Measurements from ENCODE around the gene TARS1. TPM values are rescaled to one million over a fixed set of nuclear protein-coding genes. Genes with fewer than 3 reads are reported as not detected.
"Not testable (repeated sequence)": the region's sequence is repeated elsewhere in the genome, so short reads cannot be mapped to it uniquely, and the experiment has no call there.

TARS1 gene
- total RNA-seq, 2 donors from 2014 or later = 192 to 195 TPM

GRCh38 chr5:33504570-33504969 is 63.8 kb downstream of the TARS1 start:
- no peaks in the 10 kb centered on the region for H3K9me3 Mint-ChIP-seq
- DNase-seq (ENCODE audit: low spot score in 2 of 2) = no peak
- no peak for ATAC-seq
- peak overlapping the region in 1 of 2 donors; percentile 25 for H3K27ac Mint-ChIP-seq
- H3K36me3 Mint-ChIP-seq = no peaks in the 10 kb centered on the region

- Mint-ChIP-seq H3K36me3 (no peaks in the 10 kb centered on the region), H3K9me3 (no peaks in the 10 kb centered on the region), H3K27ac (no peak overlapping the region)
- ATAC-seq (no peak), DNase-seq (ENCODE audit: low spot score in 2 of 2) (no peak)
Observed at GRCh38 chr5:33507426-33507825, 66.7 kb downstream of the TARS1 start.

- Mint-ChIP-seq H3K9me3 (no peaks in the 10 kb centered on the region), H3K27ac (no peak overlapping the region), H3K36me3 (no peaks in the 10 kb centered on the region)
- no peak for ATAC-seq
- no peak for DNase-seq (ENCODE audit: low spot score in 2 of 2)
Observed at GRCh38 chr5:33509036-33509435, 68.3 kb downstream of the TARS1 start.

- DNase-seq (ENCODE audit: low spot score in 2 of 2) = no peak
- Mint-ChIP-seq H3K27ac (no peak overlapping the region), H3K36me3 (no peaks in the 10 kb centered on the region), H3K9me3 (peaks cover 0 to 16% of the 10 kb centered on the region in 2 donors)
- ATAC-seq = no peak
Observed at GRCh38 chr5:33513462-33514185, 72.9 kb downstream of the TARS1 start.

GRCh38 chr5:33515366-33515765 is 74.6 kb downstream of the TARS1 start:
- H3K27ac Mint-ChIP-seq; DNase-seq (ENCODE audit: low spot score in 2 of 2); ATAC-seq; H3K36me3 Mint-ChIP-seq: not testable (repeated sequence)
- peaks cover 7 to 21% of the 10 kb centered on the region in 2 donors for H3K9me3 Mint-ChIP-seq

- DNase-seq (ENCODE audit: low spot score in 2 of 2) (no peak), ATAC-seq (no peak)
- H3K36me3 Mint-ChIP-seq = peaks cover 0 to 5% of the 10 kb centered on the region in 2 donors
- peaks cover 7 to 21% of the 10 kb centered on the region in 2 donors for H3K9me3 Mint-ChIP-seq
- no peak overlapping the region for H3K27ac Mint-ChIP-seq
Observed at GRCh38 chr5:33516421-33516820, 75.7 kb downstream of the TARS1 start.
